GM18867 (cell line): ENCODE data around the gene HELB.

Source experiments
- ATAC-seq: cut with Tn5 transposase; IDR thresholded peaks from one replicate; pipeline ENCODE4 v1.9.1; 2021; ENCODE audit warnings: mild to moderate bottlenecking, moderate library complexity; ENCODE audit not compliant: unreplicated experiment

HELB gene

GRCh38 chr12:66301944-66302826 lies at the start of gene HELB:
Gene HELB, plus strand, starts transcription at chr12:66302493. Its CDS starts 111 bp downstream, at chr12:66302604.
- peak; percentile 86 for ATAC-seq

DNA sequence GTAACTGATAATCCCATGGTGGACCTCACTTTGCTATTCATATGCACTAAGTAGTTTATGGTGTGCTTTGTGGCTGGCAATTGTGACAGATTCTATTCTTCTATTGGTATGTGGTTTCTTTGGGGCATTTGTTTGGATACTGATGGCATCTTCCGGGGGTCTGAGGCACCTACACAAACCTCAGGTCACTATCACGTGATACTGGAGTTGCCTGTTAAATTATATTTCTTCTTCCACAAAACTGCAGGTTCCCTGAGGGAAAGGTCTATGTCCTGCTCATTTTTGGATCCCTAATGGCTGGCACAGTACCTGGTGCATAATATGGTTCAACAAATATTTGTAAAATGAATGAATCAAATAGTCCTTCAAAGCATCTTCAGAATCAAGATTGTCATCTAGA lies 49.5 kb upstream of the HELB start:
- ATAC-seq: no peak

DNA sequence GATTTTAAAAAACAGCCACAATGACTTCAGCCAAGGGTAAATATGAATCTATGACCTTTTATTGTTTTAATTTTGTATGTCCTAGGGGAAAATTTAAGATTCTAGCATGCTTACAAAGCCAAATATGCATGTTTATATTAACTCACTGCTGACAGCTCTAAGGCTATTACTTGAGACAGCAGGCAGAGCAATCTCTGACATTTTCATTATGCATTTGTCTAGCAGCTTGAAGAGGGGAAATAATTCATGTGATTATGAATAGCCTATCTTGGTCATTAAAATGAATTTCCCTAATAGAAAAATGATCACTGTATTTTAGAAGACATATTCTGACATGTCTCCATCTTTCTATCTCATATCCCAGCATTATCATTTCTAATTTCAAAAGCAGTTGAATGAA lies 46.6 kb upstream of the HELB start:
- no peak for ATAC-seq

GRCh38 chr12:66258011-66258410 lies 44.3 kb upstream of the HELB start:
- no peak for ATAC-seq

DNA sequence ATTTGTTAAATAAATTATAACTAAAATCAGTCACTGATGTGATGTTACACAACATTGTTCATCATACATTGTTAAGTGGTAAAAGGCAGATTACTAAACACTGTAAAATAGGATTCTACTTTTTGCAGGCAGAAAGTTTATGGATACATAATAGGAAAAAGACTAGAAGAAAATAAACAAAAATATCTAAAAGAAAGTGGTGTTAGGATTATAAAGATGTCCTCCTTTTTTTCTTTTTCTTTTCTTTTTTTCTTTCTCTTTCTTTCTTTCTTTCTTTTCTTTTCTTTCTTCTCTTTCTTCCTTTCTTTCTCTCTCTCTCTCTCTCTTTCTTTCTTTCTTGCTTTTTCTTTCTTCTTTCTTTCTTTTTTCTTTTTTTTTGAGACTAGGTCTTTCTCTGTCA lies 39.6 kb upstream of the HELB start:
- ATAC-seq: no peak

- ATAC-seq: no peak
These were observed 33.7 kb upstream of the HELB start for GRCh38 chr12:66268562-66268961.

GRCh38 chr12:66269142-66269541 lies 33.2 kb upstream of the HELB start:
- no peak for ATAC-seq

DNA sequence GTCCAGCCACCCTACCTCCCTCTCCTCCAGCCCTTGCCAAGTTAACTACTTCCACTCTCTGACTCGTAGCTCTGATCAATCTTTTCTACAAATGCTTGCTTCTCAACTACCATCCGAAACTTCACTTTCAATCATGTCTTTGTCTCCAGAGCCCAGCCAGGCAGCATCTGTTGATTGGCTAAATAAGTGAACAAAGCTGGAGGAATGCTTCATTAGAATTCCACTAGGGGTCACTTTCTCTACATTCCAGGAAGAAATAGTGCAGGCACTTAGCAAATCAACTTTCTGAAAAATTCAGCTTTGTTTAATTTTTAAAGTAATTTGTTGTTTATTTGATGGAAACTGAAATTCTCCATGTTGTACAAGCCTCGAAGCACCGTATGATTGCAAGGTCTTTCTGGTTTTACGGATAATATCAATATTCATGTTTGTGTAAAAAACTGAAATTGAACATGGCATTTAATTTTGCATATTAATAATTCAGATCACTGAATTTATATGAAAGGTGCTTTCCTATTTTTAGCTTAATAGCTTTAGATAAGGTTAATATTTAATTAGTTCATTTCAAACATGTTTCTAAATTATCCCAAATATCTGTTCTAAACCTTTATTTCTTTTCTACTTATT lies 32.4 kb upstream of the HELB start:
- ATAC-seq: peak; percentile 57

DNA sequence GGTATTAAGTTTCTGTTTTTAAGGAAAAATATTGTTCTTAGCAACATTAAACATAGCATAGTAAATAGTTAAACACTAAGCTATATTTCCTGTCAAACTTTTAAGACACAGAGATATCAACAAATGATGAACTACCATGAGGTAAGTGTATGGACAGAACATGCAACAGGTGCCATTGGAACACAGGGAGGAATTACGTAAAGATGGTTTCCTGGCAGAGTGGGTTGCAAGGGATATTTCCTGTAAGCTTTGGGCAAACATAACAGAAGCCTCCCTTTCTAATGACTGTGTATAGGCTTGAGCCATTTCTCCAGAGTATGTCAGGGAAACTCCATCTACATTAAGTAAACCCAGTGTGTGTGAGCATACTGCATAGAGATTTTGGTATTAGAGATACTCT lies 31.7 kb upstream of the HELB start:
- no peak for ATAC-seq

DNA sequence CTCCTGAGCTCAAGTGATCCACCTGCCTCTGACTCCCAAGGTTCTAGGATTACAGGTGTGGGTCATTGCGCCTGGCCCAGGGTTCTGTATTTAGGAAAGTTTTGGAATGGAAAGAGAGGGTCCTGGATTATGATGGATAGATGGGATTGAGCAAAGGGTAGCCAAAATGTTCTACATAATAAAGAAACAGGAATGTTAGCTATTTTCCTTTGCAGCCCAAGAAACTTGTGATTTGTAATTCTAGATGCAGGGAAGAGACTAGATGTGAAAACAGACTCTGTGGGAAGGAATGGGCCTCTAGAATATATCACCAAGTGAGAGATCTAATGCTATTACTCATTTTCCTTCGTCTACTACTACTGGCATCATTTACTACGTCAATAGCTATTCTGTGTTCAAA lies 29.6 kb upstream of the HELB start:
- no peak for ATAC-seq

DNA sequence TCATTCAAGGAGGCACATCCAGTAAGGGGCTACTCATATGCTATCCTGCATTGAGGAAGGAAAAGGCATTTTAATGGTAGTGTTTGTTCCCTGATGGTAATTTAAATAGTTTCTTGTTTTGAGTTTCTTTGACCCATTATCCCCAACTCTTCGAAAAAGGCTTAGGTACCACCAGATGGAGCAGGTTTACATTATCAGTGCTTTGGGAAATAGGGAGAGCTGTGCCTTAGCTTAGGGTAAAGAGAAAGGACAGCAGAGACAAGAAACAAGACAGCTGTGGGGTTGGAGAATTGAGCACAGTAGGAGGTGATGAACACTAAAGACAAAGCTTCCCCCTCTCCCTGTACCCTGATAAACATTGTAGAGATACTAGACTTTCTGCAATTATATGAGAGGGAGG lies 29.1 kb upstream of the HELB start:
- ATAC-seq: no peak

DNA sequence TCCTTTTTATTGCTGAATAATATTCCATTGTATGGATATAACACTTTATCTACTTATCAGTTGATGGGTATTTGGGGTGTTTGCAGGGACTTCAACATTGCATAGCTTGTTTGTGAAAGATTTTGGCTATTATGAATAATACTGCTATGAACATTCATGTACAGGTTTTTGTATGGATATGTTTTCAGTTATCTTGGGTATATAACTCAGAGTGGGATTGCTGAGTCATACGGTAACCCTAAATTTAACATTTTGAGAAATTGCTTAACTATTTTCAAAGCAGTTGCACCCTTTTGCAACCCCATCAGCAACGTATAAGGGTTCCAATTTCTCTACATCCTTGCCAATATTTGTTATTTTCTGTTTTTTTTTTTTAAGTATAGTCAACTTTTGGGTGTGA lies 27.3 kb upstream of the HELB start:
- ATAC-seq: no peak

DNA sequence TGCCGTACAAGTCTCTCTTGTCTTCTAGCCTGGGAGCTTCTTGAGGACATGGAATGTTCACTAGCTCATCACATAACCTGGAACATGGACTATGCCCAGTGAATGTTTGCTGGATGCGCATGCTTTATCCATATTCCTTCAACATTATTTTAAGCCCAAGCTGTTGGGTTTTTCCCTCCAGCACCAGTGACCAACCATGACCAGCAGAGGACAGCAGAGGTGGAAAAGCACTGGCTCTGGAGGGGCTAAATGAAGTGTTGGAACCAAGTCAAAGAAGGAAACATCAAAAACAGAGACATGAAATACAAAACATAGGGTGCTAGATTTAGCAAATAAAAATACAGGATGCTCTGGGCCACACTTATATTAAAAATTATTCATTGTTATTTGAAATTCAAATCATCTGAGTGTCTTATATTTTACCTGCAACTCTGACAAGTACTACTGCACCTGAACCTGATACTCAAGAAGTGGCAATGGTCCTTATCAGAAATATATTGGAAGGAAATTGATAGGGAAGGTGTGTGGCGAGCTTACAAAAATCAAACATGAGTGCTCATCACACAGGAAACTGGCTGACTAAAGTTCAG lies 23.1 kb upstream of the HELB start:
- peak; percentile 43 for ATAC-seq

GRCh38 chr12:66280561-66280960 lies 21.7 kb upstream of the HELB start:
- ATAC-seq: no peak

GRCh38 chr12:66282244-66282643 lies 20.0 kb upstream of the HELB start:
- no peak for ATAC-seq

DNA sequence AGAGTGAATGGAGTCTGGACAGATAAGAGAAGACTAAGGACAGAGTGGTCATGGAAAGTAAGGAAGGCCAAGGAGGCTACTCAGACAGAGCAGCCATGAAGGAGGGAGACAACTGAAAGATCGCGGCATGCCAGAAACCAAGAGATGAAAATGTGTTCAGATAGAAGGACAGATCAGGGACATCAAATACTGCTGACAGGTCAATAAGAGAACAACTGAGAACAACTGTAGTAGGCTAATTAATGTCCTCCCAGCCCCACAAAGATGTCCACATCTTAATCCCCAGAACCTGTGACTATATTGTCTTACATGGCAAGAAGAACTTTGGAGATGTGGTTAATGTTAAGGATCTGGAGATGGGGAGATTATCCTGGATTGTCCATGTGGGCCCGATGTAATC lies 15.0 kb upstream of the HELB start:
- no peak for ATAC-seq

DNA sequence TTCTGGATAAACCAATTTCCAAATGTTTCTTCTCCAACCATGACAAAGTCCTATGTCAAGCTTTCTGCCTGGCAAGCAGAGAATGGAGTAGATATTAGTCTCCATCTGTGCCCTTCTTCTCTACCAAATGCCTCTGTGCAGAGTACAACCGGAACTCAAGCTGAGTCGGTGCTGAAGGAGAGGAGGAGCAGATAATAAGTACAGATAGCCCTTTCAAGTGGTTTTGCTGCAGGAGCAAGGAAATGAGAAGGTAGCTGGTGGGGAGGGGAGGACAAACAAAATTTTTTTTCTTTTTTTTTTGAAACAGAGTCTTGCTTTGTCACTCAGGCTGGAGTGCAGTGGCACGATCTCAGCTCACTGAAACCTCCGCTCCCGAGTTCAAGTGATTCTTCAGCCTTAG lies 14.2 kb upstream of the HELB start:
- no peak for ATAC-seq

DNA sequence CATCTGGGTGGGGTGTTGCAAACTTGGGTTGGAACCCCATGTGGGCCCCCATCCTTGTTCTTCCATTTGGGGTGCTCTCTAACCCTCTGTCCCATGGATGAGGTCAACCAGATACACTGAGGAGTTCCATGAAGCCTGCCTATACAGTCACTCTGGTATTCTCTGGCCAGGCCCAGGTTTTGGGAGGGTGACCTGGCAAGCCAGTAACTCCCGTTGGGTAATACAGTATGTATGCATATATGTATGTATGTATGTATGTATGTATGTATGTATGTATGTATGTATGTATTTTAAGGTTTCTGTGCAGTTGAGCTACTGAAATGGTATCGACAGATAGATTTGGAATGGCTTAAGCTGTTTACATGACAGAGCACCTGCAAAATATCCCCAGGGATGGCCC lies 12.8 kb upstream of the HELB start:
- no peak for ATAC-seq

DNA sequence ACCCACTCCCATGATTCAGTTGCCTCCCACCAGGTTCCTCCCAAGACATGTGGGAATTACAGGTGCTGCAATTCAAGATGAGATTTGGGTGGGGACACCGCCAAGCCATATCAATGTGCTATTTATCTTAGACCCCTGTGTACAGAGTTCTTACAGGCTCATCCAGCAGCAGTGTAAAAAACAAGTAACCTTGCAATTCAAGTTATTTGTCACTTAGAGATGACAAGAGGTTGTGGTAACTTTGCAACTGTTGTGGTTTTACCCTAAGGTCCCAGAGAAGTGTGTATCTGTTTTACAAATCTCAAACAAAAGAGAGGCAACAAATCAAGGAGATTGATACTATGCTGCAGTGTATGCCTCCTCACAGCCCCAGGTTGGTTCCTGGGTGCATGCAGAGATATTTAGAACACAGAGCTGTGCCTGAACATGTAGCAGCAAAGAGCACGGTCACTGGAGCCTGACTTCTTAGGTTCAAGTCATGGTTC lies 11.5 kb upstream of the HELB start:
- ATAC-seq: no peak

DNA sequence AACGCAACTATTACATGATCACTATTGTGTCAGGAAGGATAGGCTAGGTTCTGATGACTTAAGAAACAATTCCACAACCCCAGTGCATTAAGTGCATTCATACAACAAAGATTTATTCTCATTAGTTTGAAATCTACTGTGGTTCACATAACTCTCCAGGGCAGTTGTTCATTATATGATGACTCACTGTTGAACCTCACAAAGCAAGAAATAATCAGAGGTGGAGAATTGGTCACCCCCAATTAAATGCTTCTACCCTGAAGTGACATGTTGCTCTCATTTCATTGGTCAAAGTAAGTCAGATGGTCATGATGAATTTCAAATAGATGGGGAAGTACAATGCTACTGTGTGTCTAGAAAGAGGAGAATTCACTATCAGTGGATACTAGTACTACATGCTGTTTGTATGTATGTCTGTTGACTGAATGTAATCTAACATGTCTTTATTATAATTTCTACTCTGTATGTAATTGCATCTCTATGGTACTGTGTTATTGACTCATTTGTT lies 6.1 kb upstream of the HELB start:
- no peak for ATAC-seq

- ATAC-seq: no peak
These were observed 5.2 kb upstream of the HELB start for GRCh38 chr12:66297080-66297479.

DNA sequence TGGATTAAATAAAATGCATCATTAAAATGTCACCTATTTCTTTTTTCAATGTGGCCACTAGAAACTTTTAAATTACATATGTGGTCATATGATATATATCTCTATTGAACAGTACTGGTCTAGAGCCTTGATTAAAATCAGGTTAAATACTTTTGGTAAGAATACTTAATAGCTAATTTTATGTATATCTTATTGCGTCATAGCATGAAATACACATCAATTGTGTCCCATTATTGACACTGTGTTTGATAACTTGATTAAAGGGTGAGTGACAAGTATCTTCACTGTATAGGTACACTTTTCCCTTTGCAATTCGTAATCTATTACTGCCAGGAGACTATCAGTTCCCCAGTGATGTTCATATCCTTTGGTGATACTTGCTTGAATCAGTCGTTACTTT lies 4.4 kb upstream of the HELB start:
- no peak for ATAC-seq
